ENCODE data around the gene THBS1. TPM values are rescaled to one million over a fixed set of nuclear protein-coding genes. Genes with fewer than 3 reads are reported as not detected.

The THBS1 gene
- total RNA-seq, 2 donors from 2014 or later: 13.9 to 16.5 TPM

- no peak overlapping the region for H3K4me3 ChIP-seq (ENCODE audit: low read length)
- TF ChIP-seq CTCF (conservative IDR thresholded peaks at IDR 0.05): no peak
- 31 to 62% methylated on average over 3 to 4 of the region's 5 CpGs for WGBS, 2 experiments (ENCODE audit: insufficient coverage in 1 of 2, insufficient read length in 1 of 2)
- no peaks in the 10 kb centered on the region for H3K9me3 ChIP-seq (ENCODE audit: control insufficient read depth, low read length)
- H3K36me3 ChIP-seq (ENCODE audit: control insufficient read depth, insufficient read depth, low read length): no peaks in the 10 kb centered on the region
- no peaks in the 10 kb centered on the region for H3K27me3 ChIP-seq (ENCODE audit: control insufficient read depth, insufficient read depth, low read length, poor library complexity, severe bottlenecking)
- no peak overlapping the region for H3K27ac Mint-ChIP-seq
- H3K9ac ChIP-seq (ENCODE audit: extremely low read depth, low read length, poor library complexity, severe bottlenecking): no peak overlapping the region
- H3K4me3 Mint-ChIP-seq: no peak overlapping the region
- H3K4me1 Mint-ChIP-seq: no peaks in the 10 kb centered on the region
- H3K36me3 Mint-ChIP-seq (ENCODE audit: low read depth): no peaks in the 10 kb centered on the region
- H3K27me3 Mint-ChIP-seq (ENCODE audit: insufficient read depth): no peaks in the 10 kb centered on the region
- H3K9me3 Mint-ChIP-seq: no peaks in the 10 kb centered on the region
- H3K27ac ChIP-seq (ENCODE audit: low read depth, low read length): peak overlapping the region; percentile 21
- peak; percentile 50 for DNase-seq
- H3K4me1 ChIP-seq (ENCODE audit: control insufficient read depth, insufficient read depth, low read length): no peaks in the 10 kb centered on the region
Observed at GRCh38 chr15:39642011-39642640, 61.2 kb downstream of the THBS1 start.

GRCh38 chr15:39643727-39644126 is 62.8 kb downstream of the THBS1 start:
- Mint-ChIP-seq H3K4me3 (no peak overlapping the region), H3K27me3 (ENCODE audit: insufficient read depth) (no peaks in the 10 kb centered on the region), H3K27ac (no peak overlapping the region), H3K36me3 (ENCODE audit: low read depth) (no peaks in the 10 kb centered on the region), H3K4me1 (no peaks in the 10 kb centered on the region), H3K9me3 (no peaks in the 10 kb centered on the region)
- H3K9me3 ChIP-seq (ENCODE audit: control insufficient read depth, low read length): no peaks in the 10 kb centered on the region
- no peaks in the 10 kb centered on the region for H3K4me1 ChIP-seq (ENCODE audit: control insufficient read depth, insufficient read depth, low read length)
- DNase-seq: no peak
- no peaks in the 10 kb centered on the region for H3K36me3 ChIP-seq (ENCODE audit: control insufficient read depth, insufficient read depth, low read length)
- H3K9ac ChIP-seq (ENCODE audit: extremely low read depth, low read length, poor library complexity, severe bottlenecking): no peak overlapping the region
- no peak for TF ChIP-seq CTCF (conservative IDR thresholded peaks at IDR 0.05)
- H3K27ac ChIP-seq (ENCODE audit: low read depth, low read length): no peak overlapping the region
- no peak overlapping the region for H3K4me3 ChIP-seq (ENCODE audit: low read length)
- WGBS, 2 experiments (ENCODE audit: insufficient coverage in 1 of 2, insufficient read length in 1 of 2): 90 to 97% methylated on average over 1 of the region's 1 CpG
- no peaks in the 10 kb centered on the region for H3K27me3 ChIP-seq (ENCODE audit: control insufficient read depth, insufficient read depth, low read length, poor library complexity, severe bottlenecking)

GRCh38 chr15:39644136-39644535 is 63.3 kb downstream of the THBS1 start:
- Histone ChIP-seq H3K4me1 (ENCODE audit: control insufficient read depth, insufficient read depth, low read length) (no peaks in the 10 kb centered on the region), H3K36me3 (ENCODE audit: control insufficient read depth, insufficient read depth, low read length) (no peaks in the 10 kb centered on the region), H3K27ac (ENCODE audit: low read depth, low read length) (no peak overlapping the region), H3K27me3 (ENCODE audit: control insufficient read depth, insufficient read depth, low read length, poor library complexity, severe bottlenecking) (no peaks in the 10 kb centered on the region), H3K9me3 (ENCODE audit: control insufficient read depth, low read length) (no peaks in the 10 kb centered on the region), H3K9ac (ENCODE audit: extremely low read depth, low read length, poor library complexity, severe bottlenecking) (no peak overlapping the region), H3K4me3 (ENCODE audit: low read length) (no peak overlapping the region)
- H3K36me3 Mint-ChIP-seq (ENCODE audit: low read depth): no peaks in the 10 kb centered on the region
- H3K27me3 Mint-ChIP-seq (ENCODE audit: insufficient read depth): no peaks in the 10 kb centered on the region
- no peaks in the 10 kb centered on the region for H3K9me3 Mint-ChIP-seq
- 79 to 90% methylated on average over 11 to 13 of the region's 13 CpGs for whole genome bisulfite sequencing, 2 experiments (ENCODE audit: insufficient coverage in 1 of 2, insufficient read length in 1 of 2)
- DNase-seq: no peak
- no peak overlapping the region for H3K27ac Mint-ChIP-seq
- H3K4me1 Mint-ChIP-seq: no peaks in the 10 kb centered on the region
- H3K4me3 Mint-ChIP-seq: no peak overlapping the region
- TF ChIP-seq CTCF (conservative IDR thresholded peaks at IDR 0.05): no peak
